Measurements from ENCODE around the gene FMO2. TPM values are rescaled to one million over a fixed set of nuclear protein-coding genes. Genes with fewer than 3 reads are reported as not detected.
A peak's percentile ranks its signal among the peaks of the same experiment; 100 is the strongest.
"Not testable (repeated sequence)": the region's sequence is repeated elsewhere in the genome, so short reads cannot be mapped to it uniquely, and the experiment has no call there.

FMO2 gene
- total RNA-seq, 1 experiment from 2014 or later = not detected

DNA sequence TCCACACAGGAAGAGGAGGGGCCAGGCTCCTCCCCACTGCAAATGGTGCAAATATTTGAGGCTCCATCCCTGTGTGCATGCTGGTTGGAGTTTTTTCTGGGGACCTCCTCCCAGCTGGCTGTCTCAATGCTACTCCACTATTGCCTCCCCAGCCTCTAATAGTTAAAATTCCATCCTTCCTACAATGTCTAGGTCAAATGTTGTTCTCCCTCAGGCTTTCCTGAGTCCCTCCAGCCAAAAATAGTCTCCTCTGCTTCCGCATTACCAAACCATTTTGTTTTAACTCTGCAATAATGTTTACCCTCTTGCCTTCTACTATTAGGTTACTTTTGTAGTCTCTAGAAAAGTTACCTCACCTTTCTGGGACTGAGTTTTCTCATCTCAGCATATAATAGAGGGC lies 33.6 kb downstream of the FMO2 start:
- no peak for DNase-seq (ENCODE audit: extremely low read depth, low read depth)

DNA sequence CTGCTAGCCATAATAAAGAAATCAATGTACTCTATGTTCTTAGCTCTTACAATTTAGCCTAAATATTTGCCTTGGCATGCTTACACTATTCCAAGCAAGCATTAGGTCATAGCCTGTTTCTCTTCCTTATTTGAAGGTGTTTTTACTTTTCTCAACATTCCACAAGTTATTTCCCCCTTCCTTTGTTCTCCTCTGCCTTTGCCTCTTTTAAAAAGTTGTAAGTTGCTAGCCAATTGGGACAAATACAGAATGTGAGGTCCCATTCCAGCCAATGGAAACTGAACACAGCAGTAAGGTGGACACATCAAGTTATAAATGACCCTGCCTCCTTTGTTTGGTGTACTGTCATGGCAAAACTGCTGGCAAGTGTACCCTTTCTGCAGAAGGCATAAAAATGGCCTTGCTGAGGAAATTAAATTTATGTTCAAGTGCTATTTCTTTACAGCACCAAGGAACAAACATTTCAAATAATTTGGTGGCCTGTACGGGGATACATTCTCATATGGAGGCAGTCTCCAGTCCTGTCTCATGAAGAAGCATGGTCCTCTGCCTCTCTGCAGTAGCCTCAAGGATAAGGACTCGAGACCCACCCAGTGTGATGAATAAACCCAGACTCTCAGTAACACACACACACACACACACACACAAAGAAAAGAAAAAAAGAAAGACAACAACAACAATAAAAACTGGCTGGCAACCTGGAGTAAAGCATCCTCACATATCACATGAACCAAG lies 34.4 kb downstream of the FMO2 start:
- DNase-seq (ENCODE audit: extremely low read depth, low read depth) = no peak

DNA sequence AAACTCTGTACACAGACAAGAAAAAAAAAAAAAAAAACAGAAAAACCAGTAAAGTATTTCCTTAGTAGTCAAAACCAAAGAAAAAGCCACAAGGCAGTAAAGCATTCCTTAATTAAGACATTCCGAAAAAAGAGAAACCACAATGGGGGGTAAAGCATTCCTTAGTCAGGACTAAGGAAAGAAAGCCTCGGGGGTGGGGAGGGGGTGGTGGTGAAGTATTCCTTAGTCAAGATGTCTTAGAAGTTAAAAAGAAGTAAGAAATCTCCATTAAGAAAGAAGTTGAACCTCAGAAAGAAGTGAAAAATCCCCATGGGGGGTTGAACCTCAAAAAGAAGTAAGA lies 35.0 kb downstream of the FMO2 start:
- no peak for DNase-seq (ENCODE audit: extremely low read depth, low read depth)

DNA sequence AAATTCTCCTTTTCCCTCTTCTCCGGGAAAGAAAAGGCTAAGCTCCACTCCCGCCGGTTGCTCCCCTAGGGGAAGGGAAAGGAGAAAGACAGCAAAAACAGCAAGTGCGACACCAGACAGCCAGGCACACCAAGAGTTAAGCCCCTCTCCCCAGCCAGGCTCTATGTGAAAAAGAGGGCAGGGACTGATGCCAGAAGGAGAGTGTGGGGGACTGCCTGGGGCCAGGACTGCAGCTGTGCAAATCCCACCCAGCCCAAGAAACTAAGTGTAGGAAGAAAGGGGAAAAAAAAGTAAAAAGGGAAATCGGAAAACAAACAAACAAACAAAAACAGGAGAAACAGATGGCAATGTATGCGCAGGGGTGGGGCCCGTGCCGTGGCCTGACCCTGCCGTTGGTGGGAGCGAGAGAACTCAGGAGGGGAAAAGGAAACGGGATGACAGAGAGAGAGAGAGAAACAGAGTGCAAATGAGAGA lies 35.5 kb downstream of the FMO2 start:
- DNase-seq (ENCODE audit: extremely low read depth, low read depth) = no peak

- DNase-seq (ENCODE audit: extremely low read depth, low read depth) = no peak
Observed at GRCh38 chr1:171221665-171222591, 36.8 kb downstream of the FMO2 start.

DNA sequence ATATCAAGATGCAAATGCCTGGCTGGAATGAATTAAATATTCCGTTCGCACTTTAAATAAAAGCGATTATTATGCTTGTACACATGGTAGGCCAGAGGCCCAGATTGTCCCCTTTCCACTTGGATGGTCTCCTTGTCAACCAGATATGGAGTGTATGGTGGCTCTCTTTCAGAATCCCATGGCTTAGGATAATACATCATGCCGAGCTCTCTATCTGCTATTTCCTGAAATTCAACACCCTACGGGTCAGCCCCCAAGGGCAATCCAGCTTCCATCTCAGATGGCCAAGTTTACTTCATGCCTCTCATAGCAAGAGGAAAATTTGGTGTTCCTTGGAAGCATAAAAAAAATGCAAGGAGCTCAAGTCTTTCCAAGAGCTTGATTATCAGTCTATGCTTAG lies 37.8 kb downstream of the FMO2 start:
- DNase-seq (ENCODE audit: extremely low read depth, low read depth) = no peak

DNA sequence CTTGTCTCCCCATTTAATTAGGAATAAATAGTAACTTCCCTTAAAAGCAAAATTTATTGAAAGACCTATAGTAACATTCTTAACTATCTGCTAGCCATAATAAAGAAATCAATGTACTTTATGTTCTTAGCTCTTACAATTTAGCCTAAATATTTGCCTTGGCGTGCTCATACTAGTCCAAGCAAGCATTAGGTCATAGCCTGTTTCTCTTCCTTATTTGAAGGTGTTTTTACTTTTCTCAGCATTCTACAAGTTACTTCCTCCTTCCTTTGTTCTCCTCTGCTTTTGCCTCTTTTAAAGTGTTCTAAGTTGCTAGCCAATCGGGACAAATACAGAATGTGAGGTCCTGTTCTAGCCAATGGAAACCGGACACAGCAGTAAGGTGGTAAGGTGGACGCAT lies 39.2 kb downstream of the FMO2 start:
- DNase-seq (ENCODE audit: extremely low read depth, low read depth) = not testable (repeated sequence)

- peak; percentile 61 for DNase-seq (ENCODE audit: extremely low read depth, low read depth)
Observed at GRCh38 chr1:171226747-171227370, 41.8 kb downstream of the FMO2 start.

DNA sequence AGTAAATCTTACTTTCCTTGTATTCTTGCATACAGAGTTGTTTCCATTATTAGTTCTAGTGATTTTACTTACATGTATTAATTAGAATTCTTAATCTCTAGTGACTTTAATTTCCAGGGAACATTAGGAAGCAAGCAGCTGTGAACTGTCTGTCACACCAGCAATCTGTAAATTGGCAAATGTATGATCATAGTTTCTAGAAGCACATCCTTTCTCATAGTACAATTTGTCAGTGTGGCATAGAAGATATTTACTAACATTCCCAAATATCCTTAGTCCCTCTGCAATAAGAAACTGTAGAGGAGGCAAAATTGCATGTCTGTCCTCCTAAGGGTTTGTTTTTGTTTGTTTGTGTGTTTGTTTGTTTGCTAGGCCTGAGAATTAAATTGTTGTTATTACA lies 46.2 kb downstream of the FMO2 start:
- no peak for DNase-seq (ENCODE audit: extremely low read depth, low read depth)

- no peak for DNase-seq (ENCODE audit: extremely low read depth, low read depth)
Observed at GRCh38 chr1:171233183-171233582, 48.1 kb downstream of the FMO2 start.

DNA sequence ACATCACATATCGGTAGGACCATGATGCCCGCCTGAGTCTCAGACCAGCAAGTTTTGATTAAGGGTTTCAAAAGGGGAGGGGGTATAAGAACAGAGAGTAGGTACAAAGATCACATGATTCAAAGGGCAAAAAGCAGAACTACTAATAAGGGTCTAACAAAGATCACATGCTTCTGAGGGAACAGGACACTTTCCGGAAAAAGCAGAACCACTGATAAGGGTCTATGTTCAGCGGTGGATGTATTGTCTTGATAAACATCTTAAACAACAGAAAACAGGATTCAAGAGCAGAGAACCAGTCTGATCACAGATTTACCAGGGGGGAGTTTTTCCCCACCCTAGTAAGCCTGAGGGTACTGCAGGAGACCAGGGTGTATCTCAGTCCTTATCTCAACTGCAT lies 51.1 kb downstream of the FMO2 start:
- DNase-seq (ENCODE audit: extremely low read depth, low read depth) = not testable (repeated sequence)

GRCh38 chr1:171243878-171244277 lies 58.8 kb downstream of the FMO2 start:
- DNase-seq (ENCODE audit: extremely low read depth, low read depth) = no peak

GRCh38 chr1:171245458-171246064 lies 60.5 kb downstream of the FMO2 start:
- peak; percentile 46 for DNase-seq (ENCODE audit: extremely low read depth, low read depth)

GRCh38 chr1:171247501-171247900 lies 62.4 kb downstream of the FMO2 start:
- no peak for DNase-seq (ENCODE audit: extremely low read depth, low read depth)

GRCh38 chr1:171248302-171248701 lies 63.2 kb downstream of the FMO2 start, which contains the start of gene FMO1:
FMO1 (plus strand) TSS chr1:171248494; CDS start chr1:171258088, 9,594 bp downstream.
- no peak for DNase-seq (ENCODE audit: extremely low read depth, low read depth)

DNA sequence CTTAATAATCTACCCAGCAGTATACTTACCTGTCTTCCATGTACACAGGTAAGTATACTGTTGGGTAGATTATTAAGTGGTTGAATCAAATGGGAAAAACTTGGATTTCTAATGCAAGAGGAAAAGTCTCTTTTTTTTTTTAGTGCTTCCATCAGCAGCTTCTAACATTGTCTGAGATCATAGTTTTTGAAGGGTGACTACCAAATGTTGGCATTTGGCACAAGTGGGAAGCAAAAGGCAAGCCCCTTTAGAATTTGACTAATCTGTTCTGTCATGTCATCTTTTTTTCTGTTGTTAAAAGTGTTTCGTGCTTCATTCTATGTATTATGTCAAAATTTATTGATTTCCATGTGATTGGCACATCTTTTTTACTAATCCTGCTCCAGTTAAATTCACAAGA lies 63.7 kb downstream of the FMO2 start:
- DNase-seq (ENCODE audit: extremely low read depth, low read depth) = no peak

DNA sequence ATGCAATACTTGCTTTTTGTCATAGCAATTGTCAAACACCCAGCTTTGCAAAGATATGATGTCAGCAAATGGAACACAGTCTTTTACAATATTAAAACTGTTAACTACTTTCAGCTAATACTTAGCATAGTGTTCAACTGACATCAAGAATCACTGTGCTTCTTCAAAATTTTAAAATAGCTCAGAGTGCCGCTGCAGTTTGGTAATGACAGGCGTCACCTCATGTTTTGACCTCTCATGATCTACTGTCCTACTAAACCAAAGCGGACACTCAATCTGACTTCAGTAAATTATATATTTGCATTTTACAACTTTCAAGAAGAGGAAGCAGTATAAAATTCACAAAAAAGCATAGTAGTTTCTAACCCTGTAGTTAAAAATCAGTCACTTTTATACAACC lies 65.2 kb downstream of the FMO2 start:
- no peak for DNase-seq (ENCODE audit: extremely low read depth, low read depth)

DNA sequence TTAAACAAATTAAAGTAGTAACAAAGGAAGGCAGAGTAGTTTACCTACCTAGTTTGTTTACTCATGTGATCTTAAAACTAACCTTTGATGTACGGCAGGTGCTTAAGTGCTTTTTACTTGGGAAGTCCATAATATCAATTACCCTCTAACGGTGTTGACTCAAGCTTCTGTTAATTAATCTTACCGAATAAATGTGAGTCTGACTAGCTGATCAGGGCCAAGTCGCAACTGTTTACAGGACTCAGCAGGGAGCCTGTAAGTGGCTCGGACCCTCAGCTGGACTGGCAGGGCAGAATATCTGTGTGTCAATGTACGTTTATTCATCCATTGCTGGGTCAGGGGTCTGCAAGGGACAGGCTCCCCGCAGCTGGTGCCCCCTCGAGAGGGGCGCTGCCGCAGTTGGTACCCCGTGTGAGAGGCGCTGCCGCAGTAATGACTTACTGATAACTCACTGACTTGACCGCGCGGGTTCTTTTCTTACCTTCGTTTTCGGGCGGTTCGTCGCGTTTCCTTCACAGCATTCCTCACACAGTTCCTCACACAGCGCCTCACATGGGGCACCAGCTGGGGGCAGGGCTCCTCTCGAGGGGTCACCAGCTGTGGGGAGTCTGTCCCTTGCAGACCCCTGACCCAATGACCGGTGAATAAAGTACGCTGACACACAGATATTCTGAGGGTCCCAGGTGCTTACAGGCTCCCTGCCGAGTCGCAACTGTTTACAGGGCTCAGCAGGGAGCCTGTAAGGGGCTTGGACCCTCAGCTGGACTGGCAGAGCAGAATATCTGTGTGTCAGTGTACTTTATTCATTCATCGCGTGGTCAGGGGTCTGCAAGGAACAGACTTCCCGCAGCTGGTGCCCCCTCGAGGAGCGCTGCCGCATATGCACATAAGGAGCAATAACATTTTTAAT lies 66.2 kb downstream of the FMO2 start:
- DNase-seq (ENCODE audit: extremely low read depth, low read depth) = peak; percentile 20

- DNase-seq (ENCODE audit: extremely low read depth, low read depth) = no peak
Observed at GRCh38 chr1:171251952-171252300, 66.8 kb downstream of the FMO2 start.

DNA sequence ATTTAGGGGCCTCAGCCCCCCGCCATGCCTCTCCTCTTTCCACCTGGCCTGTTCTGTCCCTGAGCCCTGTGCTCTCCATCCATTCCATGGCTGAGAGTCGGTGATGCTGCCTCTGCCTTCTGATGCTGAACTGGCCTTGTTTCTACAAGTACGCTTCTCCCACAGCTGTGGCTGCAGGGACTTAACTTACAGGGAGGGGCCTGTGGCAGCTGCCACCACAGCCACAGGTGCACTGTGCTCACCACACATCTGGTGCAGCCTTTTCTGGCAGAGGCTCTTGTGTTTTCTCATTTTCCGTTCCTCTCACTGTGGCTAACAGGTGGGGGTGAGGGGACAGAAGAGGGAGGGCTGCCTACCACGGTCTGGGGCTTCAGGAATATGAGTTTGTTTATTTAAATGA lies 67.4 kb downstream of the FMO2 start:
- no peak for DNase-seq (ENCODE audit: extremely low read depth, low read depth)
